Esophagus muscularis mucosa (tissue), 3 donors: ENCODE measurements around the gene ISCA2.

ENCODE experiments used
- POLR2A ChIP-seq: fragments of 450-650 bp; IDR thresholded peaks from one replicate; pipeline ENCODE4 v1.6.1; 2017; ENCODE audit warnings: antibody characterized with exemption, moderate library complexity, mild to moderate bottlenecking, low read depth
- TF ChIP-seq, protein P1 (sequence below), 3 experiments: fragments of 200-600 bp in 2 of 3; fragments of 450-650 bp in 1 of 3; sonication (generic) in 2 of 3; IDR thresholded peaks; one replicate each; pipeline ENCODE4 v1.5.1; 2017 to 2019; ENCODE audit warnings: antibody characterized with exemption in 3 of 3, mild to moderate bottlenecking in 2 of 3, moderate library complexity in 1 of 3

DNA sequence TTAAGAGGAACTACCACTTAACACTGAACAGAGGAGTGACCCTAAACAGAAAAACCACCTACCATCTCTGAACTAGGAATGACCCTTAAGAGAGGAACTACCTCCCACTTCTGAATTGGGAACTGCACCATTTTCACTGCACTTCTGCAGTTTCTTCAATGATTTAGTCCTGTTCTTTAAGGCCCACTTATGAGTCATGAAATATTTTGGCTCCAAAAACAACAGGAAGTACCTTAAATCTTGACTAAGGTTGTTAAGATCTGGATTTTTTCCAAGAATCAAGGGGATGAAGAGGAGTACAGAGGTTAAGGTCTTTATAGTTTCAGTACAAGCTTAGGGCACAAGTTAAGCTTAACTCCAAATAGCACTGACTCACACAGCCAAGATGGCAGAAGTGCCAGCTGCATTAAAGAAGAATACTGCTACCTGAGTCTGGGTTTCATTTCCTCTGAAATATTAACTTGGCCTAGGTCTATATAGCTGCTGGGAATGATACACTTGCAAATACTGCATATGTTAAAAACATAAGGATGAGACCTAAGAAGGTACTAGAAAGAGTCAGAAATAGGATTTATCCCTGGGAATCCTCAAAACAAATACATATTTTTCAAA lies 4.7 kb upstream of the ISCA2 start:
- no peak for TF ChIP-seq POLR2A
- TF ChIP-seq, protein P1, sequence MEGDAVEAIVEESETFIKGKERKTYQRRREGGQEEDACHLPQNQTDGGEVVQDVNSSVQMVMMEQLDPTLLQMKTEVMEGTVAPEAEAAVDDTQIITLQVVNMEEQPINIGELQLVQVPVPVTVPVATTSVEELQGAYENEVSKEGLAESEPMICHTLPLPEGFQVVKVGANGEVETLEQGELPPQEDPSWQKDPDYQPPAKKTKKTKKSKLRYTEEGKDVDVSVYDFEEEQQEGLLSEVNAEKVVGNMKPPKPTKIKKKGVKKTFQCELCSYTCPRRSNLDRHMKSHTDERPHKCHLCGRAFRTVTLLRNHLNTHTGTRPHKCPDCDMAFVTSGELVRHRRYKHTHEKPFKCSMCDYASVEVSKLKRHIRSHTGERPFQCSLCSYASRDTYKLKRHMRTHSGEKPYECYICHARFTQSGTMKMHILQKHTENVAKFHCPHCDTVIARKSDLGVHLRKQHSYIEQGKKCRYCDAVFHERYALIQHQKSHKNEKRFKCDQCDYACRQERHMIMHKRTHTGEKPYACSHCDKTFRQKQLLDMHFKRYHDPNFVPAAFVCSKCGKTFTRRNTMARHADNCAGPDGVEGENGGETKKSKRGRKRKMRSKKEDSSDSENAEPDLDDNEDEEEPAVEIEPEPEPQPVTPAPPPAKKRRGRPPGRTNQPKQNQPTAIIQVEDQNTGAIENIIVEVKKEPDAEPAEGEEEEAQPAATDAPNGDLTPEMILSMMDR (IDR thresholded peaks at IDR 0.05) = no peak
